ENCODE results near the gene ZEB1. TPM values are rescaled to one million over a fixed set of nuclear protein-coding genes. Genes with fewer than 3 reads are reported as not detected.
"Not testable (repeated sequence)": the region's sequence is repeated elsewhere in the genome, so short reads cannot be mapped to it uniquely, and the experiment has no call there.

Gene ZEB1
- total RNA-seq, 4 donors from 2014 or later, result 22.4 to 61.1 (median 40.1) TPM

DNA sequence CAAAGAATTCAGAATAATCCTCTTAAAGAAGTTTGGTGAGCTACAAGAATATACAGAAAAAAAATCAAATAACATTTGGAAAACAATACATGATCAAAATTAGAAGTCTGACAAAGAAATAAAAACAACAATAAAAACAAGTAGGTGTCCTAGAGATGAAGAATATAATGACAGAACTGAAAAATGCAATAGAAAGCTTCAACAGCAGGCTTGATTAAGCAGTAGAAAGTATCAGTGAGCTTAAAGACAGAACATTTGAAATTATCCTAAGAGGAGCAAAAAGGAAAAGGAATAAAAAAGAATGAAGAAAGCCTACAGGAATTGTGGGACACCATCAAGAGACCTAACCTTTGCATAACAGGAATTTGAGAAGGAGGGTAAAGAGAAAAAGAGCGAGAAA is 238.8 kb downstream of the ZEB1 start:
- 83 to 90% methylated on average over 1 of the region's 1 CpG for WGBS, 2 donors (ENCODE audit: low coverage in 1 of 2)
- intact Hi-C loops (cut with DNase I; ENCODE audit: low total_unique reads) (loop anchor here (2.0 kb wide), 1 partner anchor 45 kb away; no protein-coding TSS in a partner anchor), in situ Hi-C loops (cut with MboI; ENCODE audit: low pct_ligation_motif_present in 1 of 4, low pct_unique_long_range_greater_than_20kb in 1 of 4, low sequenced_read_pairs in 3 of 4) (no loop called here)
- H3K36me3 ChIP-seq, result no peaks in the 10 kb centered on the region
- no peak for DNase-seq
- no peaks in the 10 kb centered on the region for H3K27me3 ChIP-seq
- H3K27ac ChIP-seq, result no peak overlapping the region
- TF ChIP-seq POLR2AphosphoS5 (IDR thresholded peaks at IDR 0.05) (no peak), POLR2A (IDR thresholded peaks at IDR 0.05) (no peak), EP300 (IDR thresholded peaks at IDR 0.05; ENCODE audit: low read depth) (no peak)
- TF ChIP-seq, protein P1, sequence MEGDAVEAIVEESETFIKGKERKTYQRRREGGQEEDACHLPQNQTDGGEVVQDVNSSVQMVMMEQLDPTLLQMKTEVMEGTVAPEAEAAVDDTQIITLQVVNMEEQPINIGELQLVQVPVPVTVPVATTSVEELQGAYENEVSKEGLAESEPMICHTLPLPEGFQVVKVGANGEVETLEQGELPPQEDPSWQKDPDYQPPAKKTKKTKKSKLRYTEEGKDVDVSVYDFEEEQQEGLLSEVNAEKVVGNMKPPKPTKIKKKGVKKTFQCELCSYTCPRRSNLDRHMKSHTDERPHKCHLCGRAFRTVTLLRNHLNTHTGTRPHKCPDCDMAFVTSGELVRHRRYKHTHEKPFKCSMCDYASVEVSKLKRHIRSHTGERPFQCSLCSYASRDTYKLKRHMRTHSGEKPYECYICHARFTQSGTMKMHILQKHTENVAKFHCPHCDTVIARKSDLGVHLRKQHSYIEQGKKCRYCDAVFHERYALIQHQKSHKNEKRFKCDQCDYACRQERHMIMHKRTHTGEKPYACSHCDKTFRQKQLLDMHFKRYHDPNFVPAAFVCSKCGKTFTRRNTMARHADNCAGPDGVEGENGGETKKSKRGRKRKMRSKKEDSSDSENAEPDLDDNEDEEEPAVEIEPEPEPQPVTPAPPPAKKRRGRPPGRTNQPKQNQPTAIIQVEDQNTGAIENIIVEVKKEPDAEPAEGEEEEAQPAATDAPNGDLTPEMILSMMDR (IDR thresholded peaks at IDR 0.05), result no peak
- peaks cover 11 to 13% of the 10 kb centered on the region in 2 donors for H3K9me3 ChIP-seq
- no peak overlapping the region for H3K4me3 ChIP-seq
- H3K4me1 ChIP-seq, result no peaks in the 10 kb centered on the region

DNA sequence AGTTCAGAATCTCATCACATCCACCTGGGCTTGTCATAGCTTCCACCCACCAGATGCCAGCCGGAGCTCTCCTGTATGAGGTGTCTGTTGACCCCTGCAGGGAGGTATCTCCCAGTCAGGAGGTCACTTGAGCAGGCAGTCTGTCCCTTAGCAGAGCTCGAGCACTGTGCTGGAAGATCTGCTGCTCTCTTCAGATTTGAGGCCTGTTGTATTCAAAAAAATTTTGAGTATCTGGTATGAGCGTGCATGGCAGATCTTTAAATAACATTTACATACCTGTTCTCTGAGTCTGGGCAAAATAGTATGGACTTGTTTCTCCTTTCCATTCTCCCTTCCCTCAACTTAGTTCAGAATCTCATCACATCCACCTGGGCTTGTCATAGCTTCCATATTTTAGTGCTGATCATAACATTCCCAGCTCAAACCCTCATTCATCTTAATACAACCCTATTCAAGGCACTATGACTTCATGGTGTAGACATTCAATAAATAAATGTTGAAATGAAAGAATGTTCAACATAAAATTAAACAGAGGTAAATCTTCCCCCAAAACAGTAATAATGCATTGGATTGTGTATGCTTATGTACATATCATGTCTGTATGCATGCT is 249.3 kb downstream of the ZEB1 start:
- H3K27me3 ChIP-seq; intact Hi-C loops (cut with DNase I; ENCODE audit: low total_unique reads); H3K36me3 ChIP-seq; H3K4me3 ChIP-seq; H3K27ac ChIP-seq; in situ Hi-C loops (cut with MboI; ENCODE audit: low pct_ligation_motif_present in 1 of 4, low pct_unique_long_range_greater_than_20kb in 1 of 4, low sequenced_read_pairs in 3 of 4); DNase-seq; H3K4me1 ChIP-seq; H3K9me3 ChIP-seq: not testable (repeated sequence)
- 57 to 74% methylated on average over 1 to 3 of the region's 3 CpGs for WGBS, 2 donors (ENCODE audit: low coverage in 1 of 2)

DNA sequence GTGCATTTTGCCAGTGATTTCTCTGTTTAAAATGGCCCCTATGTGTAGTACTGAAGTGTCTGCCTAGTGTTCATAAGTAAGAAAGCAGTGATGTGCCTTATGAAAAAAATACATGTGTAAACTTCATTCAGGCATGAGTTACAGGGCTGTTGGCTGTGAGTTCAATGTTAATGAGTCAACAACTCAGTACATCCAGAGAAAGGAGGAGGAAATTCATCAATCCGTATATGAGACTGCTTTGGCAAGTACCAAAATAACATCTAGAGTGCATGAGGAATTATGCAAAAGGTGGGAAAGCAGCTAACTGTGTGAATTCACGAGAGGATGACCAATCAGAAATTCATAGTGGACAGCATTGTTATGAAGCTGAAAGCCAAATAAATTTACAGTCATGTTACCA is 255.6 kb downstream of the ZEB1 start:
- 37 to 46% methylated on average over 2 of the region's 2 CpGs for WGBS, 2 donors (ENCODE audit: low coverage in 1 of 2)
- no peaks in the 10 kb centered on the region for H3K36me3 ChIP-seq
- DNase-seq, result no peak
- H3K9me3 ChIP-seq, result no peaks in the 10 kb centered on the region
- intact Hi-C loops (cut with DNase I; ENCODE audit: low total_unique reads), result no loop called here
- no peaks in the 10 kb centered on the region for H3K27me3 ChIP-seq
- H3K27ac ChIP-seq, result no peak overlapping the region
- no peak overlapping the region for H3K4me3 ChIP-seq
- in situ Hi-C loops (cut with MboI; ENCODE audit: low pct_ligation_motif_present in 1 of 4, low pct_unique_long_range_greater_than_20kb in 1 of 4, low sequenced_read_pairs in 3 of 4), result no loop called here
- TF ChIP-seq POLR2AphosphoS5 (IDR thresholded peaks at IDR 0.05), result no peak
- TF ChIP-seq, protein P1 (IDR thresholded peaks at IDR 0.05), result no peak
- no peak for TF ChIP-seq POLR2A (IDR thresholded peaks at IDR 0.05)
- no peak for TF ChIP-seq EP300 (IDR thresholded peaks at IDR 0.05; ENCODE audit: low read depth)
- no peaks in the 10 kb centered on the region for H3K4me1 ChIP-seq

DNA sequence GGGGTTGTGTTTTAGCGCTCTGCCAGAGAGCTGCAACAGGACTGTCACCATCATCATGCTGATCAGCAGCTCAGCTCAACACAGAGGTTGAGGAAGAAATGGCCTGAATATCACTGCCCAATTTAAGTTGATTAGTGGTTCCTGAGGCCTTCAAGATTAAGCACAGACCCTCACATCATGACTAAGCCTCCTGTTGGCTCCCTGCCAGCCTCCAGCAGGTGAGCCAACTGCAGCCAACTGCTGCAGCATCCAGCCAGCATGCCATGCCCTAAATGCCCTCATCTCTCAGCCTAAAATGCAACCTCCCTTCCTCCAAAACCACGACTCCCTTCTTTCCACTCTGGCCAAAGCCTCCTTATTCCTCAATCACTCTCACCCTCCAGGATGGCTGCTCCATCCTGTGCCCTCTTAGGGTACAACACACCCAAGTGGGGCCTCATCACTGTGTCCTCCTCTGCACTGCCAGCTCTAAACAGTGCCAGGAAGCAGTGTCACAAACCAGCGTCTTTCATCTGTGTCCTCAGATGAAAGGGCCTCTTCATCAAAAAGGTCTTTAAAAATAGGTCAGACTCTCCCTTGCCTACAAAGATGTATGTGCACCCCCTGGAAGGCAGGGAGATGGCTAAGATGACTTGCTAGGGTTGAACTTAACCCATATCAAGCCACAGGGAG is 259.3 kb downstream of the ZEB1 start:
- whole genome bisulfite sequencing, 2 donors (ENCODE audit: low coverage in 1 of 2), result 85% methylated on average over 3 of the region's 3 CpGs; no CpG with 5 or more reads in 1 of the 2 donors
- in situ Hi-C loops (cut with MboI; ENCODE audit: low pct_ligation_motif_present in 1 of 4, low pct_unique_long_range_greater_than_20kb in 1 of 4, low sequenced_read_pairs in 3 of 4), result no loop called here

More for the DNA sequence above, 259.3 kb downstream of the ZEB1 start:
- H3K27me3 ChIP-seq, result no peaks in the 10 kb centered on the region
- no peak overlapping the region for H3K27ac ChIP-seq
- no peak overlapping the region for H3K4me3 ChIP-seq
- no peaks in the 10 kb centered on the region for H3K36me3 ChIP-seq
- intact Hi-C loops (cut with DNase I; ENCODE audit: low total_unique reads), result no loop called here
- H3K9me3 ChIP-seq, result no peaks in the 10 kb centered on the region
- no peak for DNase-seq
- peaks cover 11 to 13% (median 11%) of the 10 kb centered on the region in 4 donors for H3K4me1 ChIP-seq
- TF ChIP-seq POLR2A (IDR thresholded peaks at IDR 0.05) (no peak), EP300 (IDR thresholded peaks at IDR 0.05; ENCODE audit: low read depth) (no peak), POLR2AphosphoS5 (IDR thresholded peaks at IDR 0.05) (no peak)
- TF ChIP-seq, protein P1 (IDR thresholded peaks at IDR 0.05), result no peak

All from transverse colon (tissue), 4 donors.